Measurements from ENCODE around the gene PDZRN3. TPM values are rescaled to one million over a fixed set of nuclear protein-coding genes. Genes with fewer than 3 reads are reported as not detected.

Gene PDZRN3
- polyA plus RNA-seq, 3 donors: 38.0 to 46.5 (median 41.4) TPM

DNA sequence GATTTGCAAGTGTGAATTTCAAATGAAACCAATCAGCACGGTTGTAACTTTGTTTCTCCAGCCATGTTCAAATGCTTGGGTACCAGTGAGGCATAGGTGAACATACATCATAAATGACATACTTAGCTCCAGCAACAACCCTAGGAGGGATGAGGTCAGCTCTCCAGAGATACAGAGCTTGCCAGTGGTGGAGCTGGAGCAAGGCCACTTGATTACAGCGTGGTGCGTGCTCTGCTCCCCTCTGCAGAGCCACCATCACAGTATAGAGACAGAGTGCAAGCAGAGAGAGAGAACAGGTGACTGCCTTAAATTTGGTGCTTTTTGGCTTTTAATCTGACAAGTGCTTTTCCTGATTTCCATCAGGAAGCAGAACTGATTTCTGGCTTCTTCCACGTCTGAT, 275.1 kb downstream of the PDZRN3 start:
- DNase-seq (ENCODE audit: extremely low read depth in 1 of 11, low read depth in 9 of 11, low spot score in 4 of 11): no peak

DNA sequence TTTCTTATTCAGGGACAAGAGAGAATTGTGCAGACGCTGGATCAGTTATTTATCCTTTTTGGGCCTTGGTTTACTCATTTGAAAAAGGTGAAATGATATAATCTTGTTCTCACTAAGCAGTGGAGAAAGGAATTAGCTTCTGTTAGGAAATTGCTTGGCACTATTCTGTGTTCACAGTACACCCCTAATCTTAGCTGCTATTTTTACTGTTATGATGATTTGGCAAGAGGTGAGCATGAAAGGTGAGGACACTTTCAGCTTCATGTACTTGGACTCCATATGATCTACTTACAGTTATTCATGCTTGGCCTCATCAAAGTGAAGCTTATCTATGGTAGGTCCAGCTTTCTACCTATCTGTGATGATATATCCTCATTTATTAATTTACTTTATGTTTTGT, 282.7 kb downstream of the PDZRN3 start:
- DNase-seq (ENCODE audit: extremely low read depth in 1 of 11, low read depth in 9 of 11, low spot score in 4 of 11): no peak

DNA sequence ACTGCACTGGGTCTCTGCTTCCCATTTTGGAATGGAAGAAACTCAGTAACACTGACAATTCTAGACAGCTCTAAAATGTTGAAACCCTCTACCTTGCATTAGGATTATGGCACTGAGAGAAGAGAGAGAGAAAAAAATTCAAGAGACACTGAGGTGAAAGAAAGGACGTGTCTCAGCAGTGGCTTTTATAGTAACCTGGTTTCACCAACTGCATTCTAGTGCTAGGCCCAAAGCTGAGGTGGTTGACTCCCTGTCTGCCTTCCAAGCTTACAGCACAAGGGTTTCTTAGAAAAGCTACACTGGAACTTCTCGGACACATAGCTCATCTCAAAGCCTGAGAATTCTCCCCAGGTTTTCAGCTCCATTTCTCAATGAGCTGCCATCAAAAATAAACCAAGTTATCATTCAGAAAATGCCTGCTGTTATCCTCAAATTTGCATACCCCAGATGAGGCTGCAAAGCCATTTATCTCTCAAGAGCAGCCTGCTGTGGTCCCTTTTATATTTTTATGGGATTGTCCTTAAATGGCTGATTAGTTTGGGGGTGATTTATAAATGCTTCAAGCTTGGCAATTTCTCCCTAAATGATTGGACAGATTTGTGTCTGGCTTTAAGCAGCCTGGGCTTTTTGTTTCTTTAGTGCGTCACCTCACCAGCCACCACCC, 283.3 kb downstream of the PDZRN3 start:
- DNase-seq (ENCODE audit: extremely low read depth in 1 of 11, low read depth in 9 of 11, low spot score in 4 of 11): no peak

DNA sequence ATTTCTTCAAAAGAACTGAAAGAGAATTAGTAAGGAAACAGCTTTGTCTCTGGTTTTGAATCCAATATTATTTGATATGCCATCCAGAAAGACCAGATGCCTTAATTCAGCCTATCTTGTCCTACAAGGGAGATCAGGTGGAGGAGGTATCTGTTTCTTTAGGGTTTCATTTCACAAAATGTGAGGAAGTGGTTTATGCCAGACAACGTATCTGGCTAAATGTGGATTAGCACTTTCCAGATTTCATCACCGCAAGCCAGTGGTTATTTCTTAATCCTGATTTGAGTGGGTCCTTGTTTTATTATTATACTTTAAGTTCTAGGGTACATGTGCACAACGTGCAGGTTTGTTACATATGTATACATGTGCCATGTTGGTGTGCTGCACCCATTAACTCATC, 292.2 kb downstream of the PDZRN3 start:
- no peak for DNase-seq (ENCODE audit: extremely low read depth in 1 of 11, low read depth in 9 of 11, low spot score in 4 of 11)
